Astrocyte (in vitro differentiated cells and primary cell): Measurements from ENCODE around the gene KLHL5. TPM values are rescaled to one million over a fixed set of nuclear protein-coding genes. Genes with fewer than 3 reads are reported as not detected.

Source experiments
- DNase-seq: peaks from one replicate; pipeline ENCODE4 v3.0.0-alpha.2; 2010; ENCODE audit warnings: low read depth
- FAIRE-seq: peaks from 2 replicates; lab custom pipeline; 2011; peaks lifted over from hg19 to GRCh38; lab: Jason Lieb, UNC
- H2AFZ ChIP-seq: 2 replicates; pipeline ENCODE4 v1.6.0; 2012; ENCODE audit warnings: low read depth, low read length, inconsistent platforms
- H3K27ac ChIP-seq: 2 replicates; pipeline ENCODE4 v1.5.1; 2011; ENCODE audit warnings: low read depth, low read length, inconsistent platforms
- H3K27me3 ChIP-seq: 2 replicates; pipeline ENCODE4 v1.6.0; 2011; ENCODE audit warnings: low read length, inconsistent platforms; ENCODE audit not compliant: insufficient read depth
- H3K36me3 ChIP-seq: 2 replicates; pipeline ENCODE4 v1.5.1; 2011; ENCODE audit warnings: low read length, inconsistent platforms; ENCODE audit not compliant: insufficient read depth
- H3K4me1 ChIP-seq: 2 replicates; pipeline ENCODE4 v1.5.1; 2011; ENCODE audit warnings: low read length, inconsistent platforms; ENCODE audit not compliant: insufficient read depth
- H3K4me2 ChIP-seq: 2 replicates; pipeline ENCODE4 v1.6.0; 2012; ENCODE audit warnings: low read length, inconsistent platforms
- H3K4me3 ChIP-seq: 2 replicates; pipeline ENCODE4 v1.5.1; 2011; ENCODE audit warnings: low read depth, mild to moderate bottlenecking, low read length, inconsistent platforms; ENCODE audit not compliant: insufficient read depth
- H3K79me2 ChIP-seq: 2 replicates; pipeline ENCODE4 v1.6.0; 2012; ENCODE audit warnings: mild to moderate bottlenecking, low read length, inconsistent platforms; ENCODE audit not compliant: insufficient read depth
- H3K9ac ChIP-seq: 2 replicates; pipeline ENCODE4 v1.6.0; 2012; ENCODE audit warnings: mild to moderate bottlenecking, low read length, inconsistent platforms
- H3K9me3 ChIP-seq: 2 replicates; pipeline ENCODE4 v1.5.1; 2012; ENCODE audit warnings: low read depth, mild to moderate bottlenecking, low read length, inconsistent platforms; ENCODE audit not compliant: insufficient read depth
- H4K20me1 ChIP-seq: 2 replicates; pipeline ENCODE4 v1.6.0; 2012; ENCODE audit warnings: low read length, inconsistent platforms; ENCODE audit not compliant: insufficient read depth
- H3K27ac Mint-ChIP-seq: one replicate; pipeline ENCODE4 v1.8.0; 2021; ENCODE audit warnings: mild to moderate bottlenecking, mixed read lengths; ENCODE audit not compliant: unreplicated experiment
- H3K27me3 Mint-ChIP-seq: one replicate; pipeline ENCODE4 v1.8.0; 2021; ENCODE audit warnings: low read depth, mixed read lengths; ENCODE audit not compliant: unreplicated experiment
- H3K36me3 Mint-ChIP-seq: one replicate; pipeline ENCODE4 v1.8.0; 2021; ENCODE audit warnings: low read depth, mixed read lengths; ENCODE audit not compliant: unreplicated experiment
- H3K4me1 Mint-ChIP-seq: one replicate; pipeline ENCODE4 v1.8.0; 2021; ENCODE audit warnings: low read depth, mixed read lengths; ENCODE audit not compliant: unreplicated experiment
- H3K4me3 Mint-ChIP-seq: one replicate; pipeline ENCODE4 v1.8.0; 2021; ENCODE audit warnings: mild to moderate bottlenecking, moderate library complexity, mixed read lengths; ENCODE audit not compliant: unreplicated experiment
- H3K9me3 Mint-ChIP-seq: one replicate; pipeline ENCODE4 v1.8.0; 2021; ENCODE audit warnings: mild to moderate bottlenecking, mixed read lengths; ENCODE audit not compliant: unreplicated experiment
- CTCF ChIP-seq: IDR thresholded peaks from 2 replicates; pipeline ENCODE4 v1.5.1; 2011; ENCODE audit warnings: low read depth, mild to moderate bottlenecking, inconsistent platforms, low read length, moderate library complexity; ENCODE audit not compliant: insufficient read depth
- EZH2 ChIP-seq: IDR thresholded peaks from 2 replicates; pipeline ENCODE4 v1.6.1; 2012; ENCODE audit warnings: mild to moderate bottlenecking, low read length, inconsistent platforms; ENCODE audit not compliant: insufficient read depth
- total RNA-seq: library from RNA; stranded (reverse); gene quantifications from 2 replicates; pipeline ENCODE4 v1.2.1, GENCODE V29; 2021

Gene KLHL5
- total RNA-seq, 1 donor from 2014 or later, result 67.5 TPM

GRCh38 chr4:39037941-39038340 is 24.1 kb upstream of the KLHL5 start:
- Histone ChIP-seq H3K27me3 (no peaks in the 10 kb centered on the region), H3K4me3 (no peak overlapping the region), H3K9ac (peak overlapping the region; percentile 76), H3K9me3 (no peaks in the 10 kb centered on the region), H3K27ac (peak overlapping the region; percentile 87), H3K36me3 (no peaks in the 10 kb centered on the region), H3K79me2 (no peaks in the 10 kb centered on the region), H3K4me2 (peak overlapping the region; percentile 72), H4K20me1 (no peaks in the 10 kb centered on the region), H2AFZ (no peak overlapping the region), H3K4me1 (peaks cover 36% of the 10 kb centered on the region)
- no peak for TF ChIP-seq CTCF
- TF ChIP-seq EZH2, result no peak
- H3K27me3 Mint-ChIP-seq, result no peaks in the 10 kb centered on the region
- no peak for FAIRE-seq
- no peaks in the 10 kb centered on the region for H3K36me3 Mint-ChIP-seq
- H3K27ac Mint-ChIP-seq, result peak overlapping the region; percentile 97
- no peak for DNase-seq
- no peak overlapping the region for H3K4me3 Mint-ChIP-seq
- H3K9me3 Mint-ChIP-seq, result no peaks in the 10 kb centered on the region
- peaks cover 25% of the 10 kb centered on the region for H3K4me1 Mint-ChIP-seq

- Histone ChIP-seq H3K79me2 (no peaks in the 10 kb centered on the region), H3K4me2 (no peak overlapping the region), H3K9ac (no peak overlapping the region), H3K27ac (no peak overlapping the region), H3K36me3 (no peaks in the 10 kb centered on the region), H3K27me3 (no peaks in the 10 kb centered on the region), H4K20me1 (no peaks in the 10 kb centered on the region), H3K9me3 (no peaks in the 10 kb centered on the region), H3K4me1 (peaks cover 46% of the 10 kb centered on the region), H3K4me3 (no peak overlapping the region), H2AFZ (no peak overlapping the region)
- Mint-ChIP-seq H3K4me1 (peaks cover 35% of the 10 kb centered on the region), H3K27me3 (no peaks in the 10 kb centered on the region), H3K27ac (no peak overlapping the region), H3K36me3 (no peaks in the 10 kb centered on the region), H3K4me3 (no peak overlapping the region), H3K9me3 (no peaks in the 10 kb centered on the region)
- FAIRE-seq (no peak), DNase-seq (no peak)
- TF ChIP-seq CTCF (no peak), EZH2 (no peak)
Observed at GRCh38 chr4:39039108-39039507, 22.9 kb upstream of the KLHL5 start.

- Histone ChIP-seq H3K27ac (peak overlapping the region; percentile 86), H3K79me2 (peaks cover 18% of the 10 kb centered on the region)
- no peak for FAIRE-seq
Observed at GRCh38 chr4:39042366-39042765, 19.7 kb upstream of the KLHL5 start.

More at GRCh38 chr4:39042366-39042765, 19.7 kb upstream of the KLHL5 start:
- H3K27ac Mint-ChIP-seq, result peak overlapping the region; percentile 66
- H2AFZ ChIP-seq, result no peak overlapping the region
- H3K27me3 ChIP-seq, result no peaks in the 10 kb centered on the region
- H3K9me3 ChIP-seq, result no peaks in the 10 kb centered on the region
- H3K4me1 ChIP-seq, result peaks cover 24% of the 10 kb centered on the region
- H4K20me1 ChIP-seq, result peaks cover 6% of the 10 kb centered on the region
- no peak overlapping the region for H3K4me2 ChIP-seq
- H3K4me3 Mint-ChIP-seq, result peak overlapping the region; percentile 40
- H3K4me1 Mint-ChIP-seq, result peaks cover 38% of the 10 kb centered on the region
- peak overlapping the region; percentile 19 for H3K9ac ChIP-seq
- TF ChIP-seq CTCF (no peak), EZH2 (no peak)
- H3K36me3 Mint-ChIP-seq, result no peaks in the 10 kb centered on the region
- no peak for DNase-seq
- no peaks in the 10 kb centered on the region for H3K36me3 ChIP-seq
- no peaks in the 10 kb centered on the region for H3K9me3 Mint-ChIP-seq
- no peak overlapping the region for H3K4me3 ChIP-seq
- no peaks in the 10 kb centered on the region for H3K27me3 Mint-ChIP-seq
